ENCODE data around the gene CDON.

Gene CDON

GRCh38 chr11:126054882-126055281, 7.8 kb downstream of the CDON start:
- H3K27ac ChIP-seq (ENCODE audit: low read length), result no peak overlapping the region
- H3K9me3 ChIP-seq (ENCODE audit: control insufficient read depth, low read depth, low read length), result no peaks in the 10 kb centered on the region
- H3K4me3 ChIP-seq (ENCODE audit: low read length), result no peak overlapping the region
- no peak overlapping the region for H3K9ac ChIP-seq (ENCODE audit: low read length)
- no peaks in the 10 kb centered on the region for H3K36me3 ChIP-seq (ENCODE audit: control insufficient read depth, low read depth, low read length)
- H3K27me3 ChIP-seq (ENCODE audit: control insufficient read depth, insufficient read depth, low read length), result no peaks in the 10 kb centered on the region
- H3K4me1 ChIP-seq (ENCODE audit: control insufficient read depth, low read depth, low read length), result peaks cover 7% of the 10 kb centered on the region

- Histone ChIP-seq H3K36me3 (ENCODE audit: control insufficient read depth, low read depth, low read length) (no peaks in the 10 kb centered on the region), H3K4me3 (ENCODE audit: low read length) (no peak overlapping the region), H3K9me3 (ENCODE audit: control insufficient read depth, low read depth, low read length) (no peaks in the 10 kb centered on the region), H3K4me1 (ENCODE audit: control insufficient read depth, low read depth, low read length) (peaks cover 3% of the 10 kb centered on the region), H3K27me3 (ENCODE audit: control insufficient read depth, insufficient read depth, low read length) (no peaks in the 10 kb centered on the region), H3K9ac (ENCODE audit: low read length) (no peak overlapping the region), H3K27ac (ENCODE audit: low read length) (no peak overlapping the region)
These were observed 8.3 kb downstream of the CDON start for GRCh38 chr11:126054408-126054807.

- Histone ChIP-seq H3K27ac (ENCODE audit: low read length) (no peak overlapping the region), H3K4me1 (ENCODE audit: control insufficient read depth, low read depth, low read length) (no peaks in the 10 kb centered on the region), H3K27me3 (ENCODE audit: control insufficient read depth, insufficient read depth, low read length) (no peaks in the 10 kb centered on the region), H3K9me3 (ENCODE audit: control insufficient read depth, low read depth, low read length) (no peaks in the 10 kb centered on the region), H3K36me3 (ENCODE audit: control insufficient read depth, low read depth, low read length) (no peaks in the 10 kb centered on the region), H3K4me3 (ENCODE audit: low read length) (no peak overlapping the region), H3K9ac (ENCODE audit: low read length) (no peak overlapping the region)
These were observed 9.0 kb downstream of the CDON start for GRCh38 chr11:126053415-126054286.

- Histone ChIP-seq H3K4me1 (ENCODE audit: control insufficient read depth, low read depth, low read length) (no peaks in the 10 kb centered on the region), H3K4me3 (ENCODE audit: low read length) (no peak overlapping the region), H3K36me3 (ENCODE audit: control insufficient read depth, low read depth, low read length) (no peaks in the 10 kb centered on the region), H3K27me3 (ENCODE audit: control insufficient read depth, insufficient read depth, low read length) (no peaks in the 10 kb centered on the region), H3K9me3 (ENCODE audit: control insufficient read depth, low read depth, low read length) (no peaks in the 10 kb centered on the region), H3K27ac (ENCODE audit: low read length) (no peak overlapping the region), H3K9ac (ENCODE audit: low read length) (no peak overlapping the region)
These were observed 11.5 kb downstream of the CDON start for GRCh38 chr11:126051117-126051516.

GRCh38 chr11:126049159-126049558, 13.5 kb downstream of the CDON start:
- Histone ChIP-seq H3K4me3 (ENCODE audit: low read length) (no peak overlapping the region), H3K9ac (ENCODE audit: low read length) (no peak overlapping the region), H3K27ac (ENCODE audit: low read length) (no peak overlapping the region), H3K4me1 (ENCODE audit: control insufficient read depth, low read depth, low read length) (no peaks in the 10 kb centered on the region), H3K36me3 (ENCODE audit: control insufficient read depth, low read depth, low read length) (no peaks in the 10 kb centered on the region), H3K9me3 (ENCODE audit: control insufficient read depth, low read depth, low read length) (no peaks in the 10 kb centered on the region), H3K27me3 (ENCODE audit: control insufficient read depth, insufficient read depth, low read length) (no peaks in the 10 kb centered on the region)

GRCh38 chr11:126048197-126048596, 14.5 kb downstream of the CDON start:
- no peaks in the 10 kb centered on the region for H3K4me1 ChIP-seq (ENCODE audit: control insufficient read depth, low read depth, low read length)
- H3K27ac ChIP-seq (ENCODE audit: low read length), result no peak overlapping the region
- H3K4me3 ChIP-seq (ENCODE audit: low read length), result no peak overlapping the region
- H3K36me3 ChIP-seq (ENCODE audit: control insufficient read depth, low read depth, low read length), result no peaks in the 10 kb centered on the region
- no peaks in the 10 kb centered on the region for H3K9me3 ChIP-seq (ENCODE audit: control insufficient read depth, low read depth, low read length)
- H3K27me3 ChIP-seq (ENCODE audit: control insufficient read depth, insufficient read depth, low read length), result no peaks in the 10 kb centered on the region
- H3K9ac ChIP-seq (ENCODE audit: low read length), result no peak overlapping the region

- H3K27ac ChIP-seq (ENCODE audit: low read length), result no peak overlapping the region
- no peaks in the 10 kb centered on the region for H3K27me3 ChIP-seq (ENCODE audit: control insufficient read depth, insufficient read depth, low read length)
- H3K9ac ChIP-seq (ENCODE audit: low read length), result no peak overlapping the region
- no peaks in the 10 kb centered on the region for H3K4me1 ChIP-seq (ENCODE audit: control insufficient read depth, low read depth, low read length)
- no peaks in the 10 kb centered on the region for H3K9me3 ChIP-seq (ENCODE audit: control insufficient read depth, low read depth, low read length)
- H3K4me3 ChIP-seq (ENCODE audit: low read length), result no peak overlapping the region
- no peaks in the 10 kb centered on the region for H3K36me3 ChIP-seq (ENCODE audit: control insufficient read depth, low read depth, low read length)
These were observed 16.0 kb downstream of the CDON start for GRCh38 chr11:126046570-126047195.

- no peaks in the 10 kb centered on the region for H3K9me3 ChIP-seq (ENCODE audit: control insufficient read depth, low read depth, low read length)
- H3K27me3 ChIP-seq (ENCODE audit: control insufficient read depth, insufficient read depth, low read length), result no peaks in the 10 kb centered on the region
- no peak overlapping the region for H3K4me3 ChIP-seq (ENCODE audit: low read length)
- peaks cover 10% of the 10 kb centered on the region for H3K4me1 ChIP-seq (ENCODE audit: control insufficient read depth, low read depth, low read length)
- H3K36me3 ChIP-seq (ENCODE audit: control insufficient read depth, low read depth, low read length), result no peaks in the 10 kb centered on the region
- H3K27ac ChIP-seq (ENCODE audit: low read length), result peak overlapping the region; percentile 4
- no peak overlapping the region for H3K9ac ChIP-seq (ENCODE audit: low read length)
These were observed 23.0 kb downstream of the CDON start for GRCh38 chr11:126039485-126040271.

GRCh38 chr11:126035718-126036117, 26.9 kb downstream of the CDON start:
- H3K4me3 ChIP-seq (ENCODE audit: low read length), result no peak overlapping the region
- H3K36me3 ChIP-seq (ENCODE audit: control insufficient read depth, low read depth, low read length), result no peaks in the 10 kb centered on the region
- H3K27ac ChIP-seq (ENCODE audit: low read length), result no peak overlapping the region
- no peak overlapping the region for H3K9ac ChIP-seq (ENCODE audit: low read length)
- no peaks in the 10 kb centered on the region for H3K27me3 ChIP-seq (ENCODE audit: control insufficient read depth, insufficient read depth, low read length)
- H3K9me3 ChIP-seq (ENCODE audit: control insufficient read depth, low read depth, low read length), result no peaks in the 10 kb centered on the region
- H3K4me1 ChIP-seq (ENCODE audit: control insufficient read depth, low read depth, low read length), result peaks cover 22% of the 10 kb centered on the region

- H3K4me1 ChIP-seq (ENCODE audit: control insufficient read depth, low read depth, low read length), result peaks cover 22% of the 10 kb centered on the region
- no peak overlapping the region for H3K27ac ChIP-seq (ENCODE audit: low read length)
- no peak overlapping the region for H3K4me3 ChIP-seq (ENCODE audit: low read length)
- no peaks in the 10 kb centered on the region for H3K27me3 ChIP-seq (ENCODE audit: control insufficient read depth, insufficient read depth, low read length)
- no peaks in the 10 kb centered on the region for H3K9me3 ChIP-seq (ENCODE audit: control insufficient read depth, low read depth, low read length)
- no peaks in the 10 kb centered on the region for H3K36me3 ChIP-seq (ENCODE audit: control insufficient read depth, low read depth, low read length)
- H3K9ac ChIP-seq (ENCODE audit: low read length), result no peak overlapping the region
These were observed 27.7 kb downstream of the CDON start for GRCh38 chr11:126034933-126035425.
